HG03066 (cell line): ENCODE data around the gene SMPD4.
"Not testable (repeated sequence)": the region's sequence is repeated elsewhere in the genome, so short reads cannot be mapped to it uniquely, and the experiment has no call there.

Source experiments
- ATAC-seq: cut with Tn5 transposase; IDR thresholded peaks from one replicate; pipeline ENCODE4 v1.9.1; 2021; ENCODE audit warnings: low read depth; ENCODE audit not compliant: unreplicated experiment

SMPD4 gene

DNA sequence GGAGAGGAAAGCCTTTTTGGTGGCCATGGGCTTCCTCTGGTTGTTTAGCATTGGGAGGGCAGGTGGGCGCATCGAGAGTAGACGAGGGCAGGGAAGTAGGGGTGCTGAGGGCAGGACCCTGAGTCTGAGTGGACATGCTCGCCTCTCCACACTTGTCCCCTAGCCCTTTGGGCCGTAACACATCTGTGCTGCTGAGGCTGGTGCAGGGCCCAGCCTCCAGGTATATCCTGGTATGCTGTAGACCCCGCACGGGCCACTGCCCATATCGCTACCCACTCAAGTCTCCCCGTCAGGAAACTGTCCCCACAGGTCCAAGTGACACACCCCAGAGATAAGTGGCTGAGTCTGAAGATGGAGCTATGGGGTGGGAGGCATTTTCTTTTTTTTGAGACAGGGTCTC, 22.8 kb downstream of the SMPD4 start:
- no peak for ATAC-seq

DNA sequence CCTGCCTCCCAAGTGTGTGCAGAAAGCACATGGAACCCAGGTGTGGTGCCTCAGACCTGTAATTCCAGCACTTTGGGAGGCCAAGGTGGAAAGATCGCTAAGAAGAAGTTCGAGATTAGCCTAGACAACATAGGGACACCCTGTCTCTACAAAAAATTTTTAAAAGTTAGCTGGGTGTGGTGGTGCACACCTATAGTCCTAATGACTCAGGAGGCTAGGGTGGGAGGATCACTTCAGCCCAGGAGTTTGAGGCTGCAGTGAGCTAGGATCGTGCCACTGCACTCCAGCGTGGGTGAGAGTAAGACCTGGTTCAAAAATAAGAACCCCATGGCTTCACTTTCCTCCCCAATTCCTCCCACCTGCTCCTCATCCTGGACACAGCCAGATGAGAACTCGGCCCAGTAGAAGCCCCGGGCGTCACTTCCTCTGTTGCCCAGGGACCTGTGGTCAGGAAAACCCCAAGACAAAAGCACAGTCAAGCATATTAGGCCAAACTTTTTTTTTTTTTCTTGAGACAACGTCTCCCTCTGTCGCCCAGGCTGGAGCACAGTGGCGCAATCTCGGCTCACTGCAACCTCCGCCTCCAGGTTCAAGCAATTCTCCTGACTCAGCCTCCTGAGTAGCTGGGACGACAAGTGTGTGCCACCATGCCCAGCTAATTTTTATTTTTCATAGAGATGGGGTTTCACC, 23.4 kb downstream of the SMPD4 start:
- ATAC-seq: peak; percentile 86

DNA sequence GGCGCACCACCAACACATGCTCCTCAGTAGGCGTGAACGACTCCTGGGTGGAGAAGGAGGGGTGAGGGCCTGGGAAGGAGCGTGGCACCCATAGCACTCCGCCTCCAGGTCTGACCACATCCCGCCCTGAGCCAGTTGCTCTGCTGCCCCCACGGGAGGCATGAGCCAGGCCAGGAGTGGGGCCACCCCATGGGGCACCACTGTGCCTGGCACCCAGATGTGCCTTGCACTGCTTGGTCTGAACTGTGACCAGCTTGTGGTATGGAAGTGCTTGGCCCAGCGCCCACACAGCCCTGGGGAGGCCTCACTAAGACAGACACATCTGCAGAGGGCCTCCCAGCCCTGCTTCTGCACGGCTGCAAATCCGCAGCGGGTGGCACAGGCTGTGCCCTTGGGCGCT, 24.0 kb downstream of the SMPD4 start:
- peak; percentile 42 for ATAC-seq

DNA sequence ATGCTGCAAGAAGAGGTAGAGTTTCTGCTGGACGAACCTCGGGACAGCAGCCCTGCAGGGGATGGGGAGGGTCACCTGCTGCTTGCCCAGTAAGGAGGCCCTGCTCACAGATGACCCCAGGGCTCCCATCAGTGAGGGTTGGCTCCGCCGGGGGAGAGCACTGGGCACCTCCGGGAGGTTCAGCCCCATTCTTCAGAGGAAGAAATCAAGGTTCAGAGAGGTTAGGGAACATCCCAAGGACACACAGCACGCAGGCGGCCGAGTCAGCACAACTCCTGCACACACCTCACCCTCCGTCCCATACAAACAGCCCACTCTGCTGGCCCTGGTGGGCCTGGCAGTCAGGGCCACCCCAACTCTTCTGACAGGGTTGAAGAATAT, 24.8 kb downstream of the SMPD4 start:
- ATAC-seq: no peak

DNA sequence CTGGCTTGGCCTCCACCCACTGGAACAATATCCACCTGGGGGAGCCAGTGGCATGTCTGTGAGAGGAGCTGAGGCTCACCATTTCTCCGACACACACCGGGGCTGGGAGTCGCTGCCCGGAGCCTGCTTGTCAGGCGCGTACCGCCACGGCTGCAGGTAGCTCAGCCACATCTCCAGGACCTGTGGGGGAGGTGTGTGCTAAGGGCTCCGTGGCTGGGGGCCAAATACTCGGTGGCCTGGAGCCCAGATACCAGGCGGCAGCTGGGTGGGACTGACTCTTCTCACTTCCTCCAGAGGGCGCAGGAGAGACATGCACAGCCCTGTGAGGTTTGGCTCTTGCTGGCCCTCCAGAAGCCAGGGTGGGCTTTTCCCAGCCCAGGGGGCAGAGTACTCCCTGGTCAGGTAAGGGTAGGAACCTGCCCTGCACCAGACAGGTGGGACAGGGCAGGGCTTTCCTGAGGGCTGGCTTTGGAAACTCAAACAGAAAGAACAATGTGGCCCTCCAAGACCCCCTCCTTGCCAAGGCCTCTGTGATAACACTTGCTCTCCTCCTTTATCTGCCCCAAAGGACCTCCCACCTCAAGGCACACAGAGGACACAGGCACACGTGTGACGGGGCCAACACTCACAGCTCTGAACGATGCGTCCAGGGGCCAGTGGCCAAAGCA, 25.3 kb downstream of the SMPD4 start:
- not testable (repeated sequence) for ATAC-seq

DNA sequence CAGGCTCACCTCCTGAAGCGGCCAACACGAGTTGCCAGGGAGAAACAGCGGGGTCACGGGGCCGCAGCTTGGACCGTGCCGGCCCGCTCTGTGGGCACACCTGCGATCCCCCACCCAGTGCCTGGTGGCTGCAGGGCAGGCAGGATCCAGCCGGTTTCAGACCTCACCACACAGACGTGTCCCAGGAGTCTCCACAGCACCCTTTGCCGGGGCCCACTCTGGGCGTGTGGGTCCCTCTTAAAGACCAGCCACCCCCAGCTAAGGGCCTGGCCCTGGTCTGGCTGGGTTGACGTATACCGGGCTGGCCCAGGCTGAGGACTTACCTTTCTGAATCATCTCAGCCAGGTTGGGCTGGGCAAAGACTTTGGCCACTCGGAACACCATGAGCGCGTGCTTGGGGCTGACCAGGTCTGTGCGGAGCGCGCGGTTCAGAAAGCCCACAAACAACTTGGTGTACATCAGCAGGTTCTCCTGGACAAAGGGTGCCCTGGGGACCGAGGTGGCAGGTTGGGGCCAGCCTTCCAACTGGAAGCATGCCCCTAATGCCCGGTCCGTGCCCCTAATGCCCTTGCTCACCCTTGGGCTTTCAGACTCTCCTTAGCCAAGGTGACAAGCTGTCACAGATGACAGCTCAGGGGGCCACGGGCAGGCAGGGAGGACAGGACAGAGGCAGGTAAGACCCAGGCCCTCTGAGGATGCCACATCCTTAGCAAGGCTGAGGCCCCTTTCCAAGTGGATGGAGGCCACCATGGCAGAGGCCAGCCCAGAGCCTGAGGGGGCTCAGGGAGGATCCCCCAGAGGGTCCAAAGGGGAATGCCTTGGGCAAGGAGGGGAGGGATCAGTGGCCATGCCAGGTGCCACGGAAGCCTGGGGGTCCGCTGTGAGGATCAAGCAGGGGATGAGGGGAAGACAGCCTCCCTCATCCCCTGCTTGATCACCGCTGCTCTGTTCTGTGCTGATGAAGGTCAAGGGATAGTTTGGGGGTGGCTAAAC, 26.3 kb downstream of the SMPD4 start:
- no peak for ATAC-seq

DNA sequence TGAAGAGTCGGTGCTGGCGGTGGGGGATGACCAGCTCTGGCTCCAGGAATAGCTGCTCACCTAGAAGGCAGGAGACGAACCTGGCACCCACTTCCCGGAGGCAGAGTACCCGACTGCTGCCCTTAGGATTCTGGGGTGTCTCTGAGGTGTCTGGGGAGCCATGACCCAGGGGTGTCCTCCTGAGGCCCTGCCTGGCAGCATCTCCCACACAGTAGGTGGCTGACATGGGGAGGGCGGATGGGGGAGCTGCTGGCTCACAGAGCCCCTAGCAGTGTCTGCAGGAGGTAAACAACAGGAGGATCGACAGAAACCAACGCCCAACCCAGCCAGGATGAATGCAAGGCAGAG, 27.0 kb downstream of the SMPD4 start:
- ATAC-seq: not testable (repeated sequence)

DNA sequence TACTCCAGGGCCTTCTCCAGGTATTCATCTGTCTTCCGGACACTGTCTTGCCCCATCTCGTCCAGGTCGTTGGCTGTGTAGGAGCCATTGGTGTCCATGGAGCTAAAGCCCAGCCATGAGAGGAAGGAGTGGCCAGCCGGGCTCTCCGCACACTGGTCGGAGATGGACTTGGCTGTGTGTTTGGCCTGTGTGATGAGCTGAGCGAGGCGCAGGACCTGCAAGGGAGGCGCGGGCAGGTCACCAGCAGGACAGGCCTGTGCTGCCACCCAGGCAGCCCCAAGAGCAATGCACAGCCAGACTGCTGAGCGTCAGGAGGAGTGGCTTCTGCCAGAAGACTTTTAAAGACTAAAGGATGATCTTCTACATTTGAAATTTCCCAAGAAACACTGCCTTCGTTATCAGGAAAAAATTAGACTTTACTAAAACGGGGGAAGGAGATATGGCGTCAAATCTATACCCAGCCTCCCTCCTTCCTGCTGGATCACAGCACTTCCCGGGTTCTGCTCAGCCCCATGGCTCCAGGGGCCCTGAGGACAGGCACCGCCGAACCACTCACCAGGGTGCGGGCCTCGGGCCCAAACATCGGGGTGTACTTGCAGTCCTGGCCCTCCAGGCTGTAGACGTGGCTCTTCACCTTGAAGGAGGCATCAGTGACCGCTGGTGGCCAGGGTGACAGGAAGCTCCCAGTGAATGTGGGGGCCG, 27.5 kb downstream of the SMPD4 start:
- ATAC-seq: not testable (repeated sequence)

DNA sequence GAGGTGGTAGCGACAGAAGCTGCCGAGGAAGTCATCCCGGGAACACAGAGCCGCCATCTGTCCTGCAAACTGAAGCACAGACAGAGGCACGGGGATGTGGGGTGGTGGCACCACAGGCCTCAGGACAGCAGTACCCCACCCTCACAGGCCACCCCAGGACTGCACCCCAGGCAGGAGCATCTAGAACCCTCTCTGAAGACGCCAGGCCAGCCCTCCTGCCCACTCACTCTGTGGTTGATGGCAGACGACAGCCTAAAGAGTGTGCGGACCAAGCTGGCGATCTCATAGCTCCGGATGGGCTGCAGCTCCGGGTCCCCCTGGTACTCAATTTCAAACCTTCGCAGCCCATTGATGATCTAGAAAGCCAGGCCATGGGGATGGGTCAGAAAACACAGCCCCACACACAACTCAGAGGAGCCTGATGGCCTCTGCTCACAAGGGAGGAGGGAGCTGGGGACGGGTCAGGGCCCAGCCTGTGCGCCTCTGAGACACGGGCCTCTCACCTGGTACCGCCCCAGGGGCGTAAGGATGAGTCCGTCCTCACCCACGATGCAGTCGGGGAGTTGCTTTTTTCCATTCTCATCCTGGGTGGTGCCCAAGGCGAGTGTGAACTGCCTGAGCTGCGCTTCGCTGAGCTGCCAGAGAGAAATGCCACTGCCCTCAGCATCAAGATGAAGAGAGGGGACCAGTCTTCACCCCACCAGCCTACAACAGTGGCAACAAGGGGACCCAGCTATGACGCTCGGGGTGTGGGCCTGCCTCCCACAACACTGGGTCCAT, 28.4 kb downstream of the SMPD4 start:
- ATAC-seq: no peak

DNA sequence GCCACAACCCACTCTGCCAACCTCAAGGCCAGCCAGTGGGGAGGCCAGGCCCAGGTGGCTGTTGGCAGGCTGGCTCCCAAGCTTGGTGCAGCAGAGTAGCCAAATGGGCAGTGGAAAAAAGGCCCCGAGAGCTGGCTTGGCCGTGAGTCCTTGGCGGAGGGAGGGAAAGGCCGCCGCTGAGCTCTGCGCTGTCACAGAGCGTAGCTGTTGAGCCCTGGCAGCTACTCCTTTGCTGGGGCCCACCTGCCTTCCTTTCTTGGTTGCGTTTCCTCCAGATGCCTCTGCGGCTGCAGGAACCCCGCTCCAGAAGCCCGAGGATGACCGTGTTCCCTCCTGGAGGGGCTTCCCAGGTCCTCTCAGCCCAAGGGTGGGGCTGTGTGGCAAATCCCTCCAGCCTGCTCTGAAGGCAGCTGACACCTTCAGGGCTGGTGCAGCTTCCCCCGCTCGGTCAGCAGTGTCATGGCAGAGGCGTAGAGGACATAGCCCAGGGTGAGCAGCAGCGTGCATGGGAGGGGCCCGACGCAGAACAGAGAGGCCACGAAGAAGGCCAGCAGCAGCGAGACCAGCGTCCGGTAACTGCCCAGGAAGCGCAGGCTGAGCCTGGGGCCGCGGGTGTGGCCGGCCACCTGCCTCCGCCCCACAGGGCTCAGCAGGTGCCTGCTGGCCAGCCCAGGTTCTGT, 29.1 kb downstream of the SMPD4 start:
- not testable (repeated sequence) for ATAC-seq

DNA sequence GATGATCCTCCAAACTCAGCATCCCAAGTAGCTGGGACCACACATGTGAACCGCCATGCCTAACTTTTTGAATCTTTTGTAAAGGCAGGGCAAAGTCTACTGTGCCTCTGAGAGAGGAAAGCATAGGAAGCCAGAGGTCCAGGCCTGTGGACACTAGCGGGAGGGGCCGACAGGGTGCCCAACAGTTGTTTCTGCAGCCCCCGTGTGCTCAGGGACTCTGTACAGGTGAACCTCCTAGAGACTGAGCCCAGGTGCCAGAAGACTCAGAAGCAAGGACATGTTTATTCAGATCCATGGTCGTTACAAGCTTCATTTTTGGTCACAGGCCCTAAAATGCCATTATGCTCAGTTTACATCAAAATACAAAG, 30.3 kb downstream of the SMPD4 start:
- ATAC-seq: not testable (repeated sequence)

DNA sequence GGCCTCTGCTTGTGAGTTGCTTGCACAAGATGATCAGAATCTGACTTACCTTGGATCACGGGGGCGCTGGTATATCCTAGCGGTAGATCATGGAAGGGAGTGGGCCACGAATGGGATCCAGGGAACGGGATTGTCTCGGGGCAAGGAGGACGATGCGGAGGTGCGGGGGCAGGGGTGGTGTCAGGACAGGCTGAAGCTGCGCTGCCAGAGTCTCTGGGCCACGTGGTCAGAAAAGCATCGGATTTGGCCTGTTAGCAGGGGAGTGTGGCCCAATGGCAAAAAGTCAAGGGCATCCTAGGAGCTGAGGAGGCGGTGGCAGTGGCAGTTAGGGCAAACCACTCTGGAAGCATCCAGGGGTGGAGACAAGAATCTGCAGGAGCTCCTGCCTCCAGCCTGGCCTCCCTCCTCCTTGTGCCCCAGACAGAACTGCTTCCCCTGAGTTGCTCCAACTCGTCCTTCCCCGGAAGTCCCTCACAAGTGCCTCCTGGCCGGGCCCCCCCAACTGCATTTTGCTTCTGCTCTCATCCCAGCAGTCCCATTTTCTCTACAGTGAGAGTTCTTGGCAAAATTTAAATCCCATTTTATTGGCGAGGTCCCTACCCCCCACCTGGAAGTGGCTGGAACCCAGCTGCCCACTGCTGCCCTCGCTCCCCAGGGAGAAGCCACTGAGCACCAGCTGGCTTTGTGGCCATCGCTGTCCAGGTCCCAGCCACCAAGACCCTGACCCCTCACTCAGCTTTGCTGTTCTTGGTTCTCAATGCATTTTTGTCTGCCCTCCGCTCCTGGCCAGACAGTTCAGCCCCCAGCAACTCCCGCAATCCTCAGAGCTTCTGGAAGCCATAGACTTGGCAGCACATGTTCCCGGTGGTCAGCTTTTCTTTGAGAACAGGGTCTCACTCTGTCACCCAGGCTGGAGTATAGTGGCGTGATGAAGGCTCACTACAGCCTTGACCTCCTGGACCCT, 30.9 kb downstream of the SMPD4 start:
- ATAC-seq: no peak

DNA sequence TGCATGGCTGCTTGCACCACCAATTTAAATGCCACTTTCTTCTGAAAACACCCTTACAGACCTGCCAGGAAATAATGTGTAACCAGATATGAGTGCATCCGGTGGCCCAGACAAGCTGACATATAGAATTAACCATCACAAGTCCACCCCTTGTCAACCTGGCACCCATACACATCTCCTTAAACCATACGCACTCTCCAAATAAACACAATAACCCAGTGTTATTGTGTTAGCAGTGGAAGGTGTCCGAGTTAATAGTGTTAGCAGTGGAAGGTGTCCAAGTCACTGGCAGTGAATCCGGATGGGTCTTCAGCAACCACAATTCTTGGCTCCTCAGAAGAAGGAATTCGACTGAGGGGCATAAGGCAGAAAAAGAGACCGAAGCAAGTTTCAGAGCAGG, 32.9 kb downstream of the SMPD4 start:
- not testable (repeated sequence) for ATAC-seq

DNA sequence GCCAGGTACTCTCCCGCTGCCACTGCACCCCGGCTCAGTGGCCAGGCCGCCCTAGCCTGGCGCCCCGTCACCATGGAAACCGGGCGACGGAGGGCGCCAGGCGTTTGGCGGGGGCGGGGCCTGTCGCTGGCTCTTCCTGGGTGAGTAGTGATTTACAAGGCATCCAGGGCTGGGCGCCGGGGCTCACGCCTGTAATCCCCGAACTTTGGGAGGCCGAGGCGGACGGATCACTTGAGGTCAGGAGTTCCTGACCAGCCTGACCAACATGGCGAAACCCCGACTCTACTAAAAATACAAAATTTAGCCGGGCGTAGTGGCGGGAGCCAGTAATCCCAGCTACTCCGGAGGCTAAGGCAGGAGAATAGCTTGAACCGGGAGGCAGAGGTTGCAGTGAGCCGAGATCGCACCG, 36.4 kb downstream of the SMPD4 start, which contains the start of gene CCDC74B:
Gene CCDC74B, minus strand, starts transcription at position 107 of the 409 bp plus-strand sequence. CDS start 116 bp downstream, outside the sequence.
- ATAC-seq: peak; percentile 86

DNA sequence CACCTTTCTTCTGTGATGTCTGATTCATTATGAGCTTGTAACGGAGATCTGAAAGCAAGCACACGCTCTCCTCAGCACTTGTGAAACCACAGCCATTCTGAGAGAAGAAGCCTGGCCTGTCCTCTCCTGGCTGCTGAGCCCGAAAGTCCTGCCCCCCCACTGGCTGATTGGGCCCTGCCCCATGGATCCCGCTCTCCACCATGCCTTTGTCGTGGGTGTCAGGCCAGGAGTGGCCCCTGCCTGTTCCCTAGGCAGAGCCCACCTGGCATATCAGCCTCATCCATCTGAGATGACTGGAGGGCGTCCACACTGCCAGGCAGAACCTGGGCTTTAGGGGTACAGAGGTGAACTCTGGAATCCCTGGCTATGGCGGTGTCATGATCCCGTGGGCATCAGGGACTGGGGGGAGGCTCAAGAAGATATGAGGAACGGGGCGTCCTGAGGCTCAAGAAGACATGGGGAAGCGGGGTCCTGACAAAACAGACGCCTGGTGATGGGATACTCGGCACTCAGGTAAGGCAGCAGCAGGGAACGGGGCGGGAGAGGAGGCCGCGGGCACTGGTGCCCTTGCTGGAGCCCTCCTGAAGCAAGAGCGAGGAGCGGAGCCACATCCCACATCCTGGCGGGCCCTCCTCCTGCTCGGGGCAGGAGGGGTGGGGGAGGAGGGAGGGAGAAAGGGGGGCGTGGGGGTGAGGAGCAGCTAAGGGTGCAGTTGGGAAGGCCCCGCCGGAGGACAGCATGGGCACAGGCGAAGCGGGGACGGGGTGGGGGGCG, 37.9 kb downstream of the SMPD4 start:
- ATAC-seq: not testable (repeated sequence)

DNA sequence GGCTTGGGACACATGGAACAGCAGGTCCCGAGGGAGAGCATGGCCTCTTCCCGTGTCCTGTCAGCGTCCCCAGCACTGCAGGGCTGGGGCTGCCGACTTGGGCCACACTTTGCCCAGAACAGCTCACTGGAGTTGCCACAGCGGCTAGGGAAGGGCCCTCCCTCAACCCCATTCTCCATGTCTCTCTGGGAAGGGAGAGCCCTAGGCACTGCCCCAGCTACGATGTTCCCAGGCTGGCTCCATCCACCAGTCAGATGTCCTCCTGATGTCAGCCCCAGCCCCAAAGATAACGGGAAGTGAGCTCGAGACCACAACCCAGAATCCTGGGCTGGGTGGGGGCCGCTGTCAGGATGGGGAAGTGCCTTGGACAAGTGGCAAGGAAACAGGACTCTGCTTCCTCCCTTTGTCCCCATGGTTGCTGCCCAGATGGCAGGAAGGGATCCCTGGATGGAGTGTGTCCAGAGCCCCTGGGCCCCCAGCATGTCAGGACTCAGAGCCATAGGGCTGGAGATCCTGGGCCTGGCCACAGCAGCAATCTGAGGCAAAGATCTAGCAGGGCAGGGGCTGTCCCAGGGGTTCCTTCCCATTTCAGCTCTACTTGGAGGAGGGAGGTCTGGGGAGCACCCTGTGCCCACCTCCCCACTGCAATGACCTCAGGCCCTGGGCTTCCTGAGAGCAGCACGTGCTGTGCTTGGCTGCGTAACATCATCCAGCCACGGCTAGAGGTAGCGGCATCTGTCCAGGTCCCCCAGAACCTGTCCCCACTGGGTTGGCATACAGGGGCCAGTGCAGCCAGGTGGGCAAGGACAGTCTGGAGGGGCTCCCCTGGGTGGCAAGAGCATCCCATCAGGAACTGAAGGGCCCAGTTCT, 38.8 kb downstream of the SMPD4 start:
- ATAC-seq: not testable (repeated sequence)
